Endothelial cell of umbilical vein (primary cell): ENCODE results near the gene IGF2R. TPM values are rescaled to one million over a fixed set of nuclear protein-coding genes. Genes with fewer than 3 reads are reported as not detected.

Source experiments
- BruUV-seq: library from RNA; stranded (reverse); fragments of 400-500 nt; replicated peaks from 2 replicates; lab custom pipeline; 2021; lab: Mats Ljungman, UMichigan
- CTCF ChIA-PET: fragments of 300-600, 350-600 bp; sonication (Branson Sonifier 250); formaldehyde crosslinking; loops from one replicate; lab custom pipeline; 2021; ENCODE audit warnings: antibody characterized with exemption, inconsistent platforms; lab: Charles Lee
- POLR2A ChIA-PET: fragments of 300-600, 350-600 bp; sonication (Branson Sonifier 250); formaldehyde crosslinking; loops from one replicate; lab custom pipeline; 2021; ENCODE audit warnings: antibody characterized with exemption, inconsistent platforms; lab: Charles Lee
- DNase-seq: peaks from one replicate; pipeline ENCODE4 v3.0.0-alpha.2; 2011; ENCODE audit warnings: low read depth, low spot score
- FAIRE-seq: peaks from 2 replicates; lab custom pipeline; 2011; peaks lifted over from hg19 to GRCh38; lab: Jason Lieb, UNC
- H2AFZ ChIP-seq: 2 replicates; pipeline ENCODE4 v1.6.0; 2012; ENCODE audit warnings: low read depth, low read length, control low read depth, inconsistent platforms
- H3K27ac ChIP-seq: 2 replicates; pipeline ENCODE4 v1.5.1; 2011; ENCODE audit warnings: low read depth, mild to moderate bottlenecking, control low read depth, low read length, moderate library complexity; ENCODE audit not compliant: insufficient read depth
- H3K27me3 ChIP-seq, 2 experiments: 2 replicates each; pipeline versions ENCODE4 v1.6.0 to v1.6.1; 2011; ENCODE audit warnings: low read length in 2 of 2, mixed read lengths in 1 of 2; ENCODE audit not compliant: control insufficient read depth in 2 of 2, insufficient read depth in 2 of 2
- H3K36me3 ChIP-seq, 2 experiments: 2 replicates in 1 of 2; 3 replicates in 1 of 2; pipeline ENCODE4 v1.5.1; 2011; ENCODE audit warnings: low read length in 2 of 2, mild to moderate bottlenecking in 1 of 2, moderate library complexity in 1 of 2; ENCODE audit not compliant: control insufficient read depth in 2 of 2, insufficient read depth in 2 of 2; ENCODE audit errors: extremely low read depth in 1 of 2
- H3K4me1 ChIP-seq: 3 replicates; pipeline ENCODE4 v1.5.1; 2011; ENCODE audit warnings: mild to moderate bottlenecking, low read length; ENCODE audit not compliant: control insufficient read depth, insufficient read depth; ENCODE audit errors: extremely low read depth
- H3K4me2 ChIP-seq: 2 replicates; pipeline ENCODE4 v1.6.1; 2011; ENCODE audit warnings: low read length, control low read depth, mixed read lengths; ENCODE audit not compliant: insufficient read depth
- H3K4me3 ChIP-seq, 3 experiments: fragments of 200-600 bp in 1 of 3; sonication (generic), shearing (Covaris generic) in 1 of 3; replicated peaks in 1 of 3; 2 replicates each; pipeline ENCODE4 v1.5.1; 2011 to 2016; ENCODE audit warnings: control low read depth in 3 of 3, low read length in 3 of 3, mild to moderate bottlenecking in 2 of 3, inconsistent platforms in 1 of 3, low read depth in 1 of 3, moderate library complexity in 1 of 3; ENCODE audit not compliant: insufficient read depth in 1 of 3
- H3K79me2 ChIP-seq: 2 replicates; pipeline ENCODE4 v1.6.0; 2012; ENCODE audit warnings: low read length, inconsistent platforms; ENCODE audit not compliant: control insufficient read depth, insufficient read depth
- H3K9ac ChIP-seq: replicated peaks from 2 replicates; pipeline ENCODE3; 2011; ENCODE audit warnings: low read length, control low read depth; ENCODE audit not compliant: insufficient read depth; ENCODE audit errors: extremely low read depth
- H3K9me1 ChIP-seq: replicated peaks from 3 replicates; pipeline ENCODE4 v1.6.0; 2011; ENCODE audit warnings: mild to moderate bottlenecking, low read length; ENCODE audit not compliant: control insufficient read depth, insufficient read depth; ENCODE audit errors: extremely low read depth
- H3K9me3 ChIP-seq: replicated peaks from 2 replicates; pipeline ENCODE4 v1.5.1; 2012; ENCODE audit warnings: low read length, inconsistent platforms; ENCODE audit not compliant: control insufficient read depth, insufficient read depth
- H4K20me1 ChIP-seq: replicated peaks from 2 replicates; pipeline ENCODE3; 2011; ENCODE audit warnings: mild to moderate bottlenecking, low read length; ENCODE audit not compliant: control insufficient read depth, insufficient read depth; ENCODE audit errors: extremely low read depth
- CTCF ChIP-seq, 2 donors: IDR thresholded peaks; 1 replicate in 1 of 2; 2 replicates in 1 of 2; pipeline ENCODE4 v1.5.1; 2011; ENCODE audit warnings: low read length in 2 of 2, mild to moderate bottlenecking in 2 of 2, moderate library complexity in 2 of 2, control low read depth in 1 of 2, inconsistent platforms in 1 of 2, low read depth in 1 of 2; ENCODE audit not compliant: insufficient read depth in 1 of 2; ENCODE audit errors: extremely low read depth in 1 of 2
- MYC ChIP-seq: IDR thresholded peaks from one replicate; pipeline ENCODE4 v1.6.1; 2011; ENCODE audit warnings: mild to moderate bottlenecking, low read depth, low read length
- dilution Hi-C: fragments of 300-500 bp; cut with MboI; formaldehyde crosslinking; loops from one replicate; pipeline ENCODE4 v1.15.0; 2019; ENCODE audit warnings: low sequenced_read_pairs; ENCODE audit not compliant: extremely low pct_ligation_motif_present
- intact Hi-C: fragments of 100-400 bp; cut with micrococcal nuclease; formaldehyde crosslinking; loops from one replicate; pipeline ENCODE4 v1.10.0; 2022
- polyA plus RNA-seq, 4 experiments: library from polyadenylated mRNA; depleted of rRNA in 3 of 4; stranded (reverse) in 3 of 4; unstranded in 1 of 4; fragments of >200 nt; gene quantifications; 2 replicates each; pipeline versions ENCODE4 v1.2.1 to v1.2.3, GENCODE V29; 2011 to 2012; ENCODE audit warnings: missing spikeins in 1 of 4
- total RNA-seq: library from RNA; stranded (reverse); gene quantifications from 2 replicates; pipeline ENCODE4 v1.2.3, GENCODE V29; 2021
- TF ChIP-seq, protein P1 (sequence below): IDR thresholded peaks from 2 replicates; pipeline ENCODE4 v1.6.1; 2011; ENCODE audit not compliant: insufficient read depth, insufficient read length

IGF2R gene
- total and polyA plus RNA-seq, 2 donors (not counting 3 experiments of a cell fraction or from before 2014, with no cell fraction given) = 16.3 to 60.2 TPM

DNA sequence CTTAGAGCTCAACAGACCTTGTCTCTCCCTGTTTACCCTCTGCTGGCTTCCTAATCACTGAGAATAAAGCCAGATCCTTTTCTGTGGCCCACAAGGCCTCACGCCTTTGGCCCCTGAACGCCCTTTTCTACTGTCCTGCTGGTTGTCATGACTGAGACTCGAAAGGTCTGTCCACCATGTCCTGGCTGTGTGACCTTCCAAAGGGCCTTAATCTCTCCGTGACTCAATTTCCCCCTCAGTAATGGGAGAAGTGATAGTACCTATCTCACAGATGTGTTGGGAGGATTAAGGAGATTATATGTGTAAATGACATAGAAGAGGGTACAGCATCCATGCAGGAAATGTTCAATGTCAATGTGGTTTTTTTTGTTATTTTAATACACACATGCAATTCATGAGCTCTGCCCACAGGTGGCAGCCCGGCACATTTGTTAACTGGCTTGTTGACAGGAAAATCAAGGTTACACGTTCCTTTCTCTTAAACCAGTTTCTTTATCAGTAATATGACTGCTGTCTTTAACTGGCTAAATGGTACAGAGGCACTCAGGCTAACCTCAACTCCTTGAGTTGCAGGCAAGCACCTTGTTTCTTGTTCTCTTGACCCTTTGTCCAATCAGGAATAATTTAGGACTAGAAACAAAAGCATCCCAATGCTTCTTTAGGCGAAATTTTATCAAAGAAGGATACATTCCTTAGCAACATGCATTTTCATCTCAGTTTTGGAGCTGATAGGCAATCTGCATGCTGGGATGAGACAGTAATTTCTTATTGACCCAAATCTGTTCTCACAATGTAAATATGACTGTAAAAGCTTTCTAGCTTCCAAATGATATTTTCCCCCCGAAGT is 169.3 kb downstream of the IGF2R start:
- Histone ChIP-seq H3K4me1 (no peaks in the 10 kb centered on the region), H3K79me2 (no peaks in the 10 kb centered on the region), H3K4me3 (no peak overlapping the region), H2AFZ (no peak overlapping the region), H3K36me3 (no peaks in the 10 kb centered on the region), H4K20me1 (no peaks in the 10 kb centered on the region), H3K27me3 (no peaks in the 10 kb centered on the region), H3K9ac (no peak overlapping the region), H3K9me1 (no peaks in the 10 kb centered on the region), H3K4me2 (no peak overlapping the region), H3K9me3 (no peaks in the 10 kb centered on the region), H3K27ac (no peak overlapping the region)
- no TSS peak for BruUV-seq
- CTCF ChIA-PET = interaction anchor here (0.6 to 2.2 kb wide), 13 partner anchors 9 to 395 kb away, joined by 3 to 29 read pairs (median 4); no protein-coding TSS in a partner anchor
- DNase-seq = peak; percentile 56
- intact Hi-C loops = loop anchor here (1.0 to 5.0 kb wide), 3 partner anchors 318 to 1234 kb away; no protein-coding TSS in a partner anchor
- peak; percentile 49 to 59 for TF ChIP-seq CTCF (IDR thresholded peaks at IDR 0.05; ENCODE audit: extremely low read depth in 1 of 2, insufficient read depth in 1 of 2, low read depth in 1 of 2, low read length in 2 of 2)
- TF ChIP-seq, protein P1, sequence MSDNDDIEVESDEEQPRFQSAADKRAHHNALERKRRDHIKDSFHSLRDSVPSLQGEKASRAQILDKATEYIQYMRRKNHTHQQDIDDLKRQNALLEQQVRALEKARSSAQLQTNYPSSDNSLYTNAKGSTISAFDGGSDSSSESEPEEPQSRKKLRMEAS = no peak
- no peak for TF ChIP-seq MYC
- POLR2A ChIA-PET = no interaction called here
- peak; percentile 43 for FAIRE-seq
- dilution Hi-C loops = no loop called here
